GM21717 (cell line): ENCODE measurements around the gene SEMA3E.
"Not testable (repeated sequence)": the region's sequence is repeated elsewhere in the genome, so short reads cannot be mapped to it uniquely, and the experiment has no call there.

Source experiments
- ATAC-seq: cut with Tn5 transposase; IDR thresholded peaks from one replicate; pipeline ENCODE4 v1.9.1; 2021; ENCODE audit warnings: mild to moderate bottlenecking, moderate library complexity; ENCODE audit not compliant: unreplicated experiment

Gene SEMA3E

DNA sequence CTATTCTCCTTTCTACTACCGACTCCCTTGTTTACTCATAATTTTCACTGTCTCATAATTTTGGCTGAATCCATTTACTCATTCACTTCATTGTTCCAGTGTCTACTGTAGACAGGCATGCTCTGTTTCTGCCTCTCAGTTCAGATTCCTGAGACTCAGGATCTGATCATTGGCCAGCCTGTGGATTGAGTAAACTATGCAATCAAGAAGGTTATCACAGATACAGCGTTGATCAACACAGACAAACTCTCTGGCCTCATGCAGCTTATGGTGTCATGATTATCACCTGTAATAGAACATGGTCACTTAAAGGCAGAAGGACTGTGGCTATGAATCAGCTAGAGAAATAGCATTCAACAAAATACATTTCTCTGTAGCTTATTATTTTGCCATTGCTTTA lies 86.0 kb downstream of the SEMA3E start:
- no peak for ATAC-seq

DNA sequence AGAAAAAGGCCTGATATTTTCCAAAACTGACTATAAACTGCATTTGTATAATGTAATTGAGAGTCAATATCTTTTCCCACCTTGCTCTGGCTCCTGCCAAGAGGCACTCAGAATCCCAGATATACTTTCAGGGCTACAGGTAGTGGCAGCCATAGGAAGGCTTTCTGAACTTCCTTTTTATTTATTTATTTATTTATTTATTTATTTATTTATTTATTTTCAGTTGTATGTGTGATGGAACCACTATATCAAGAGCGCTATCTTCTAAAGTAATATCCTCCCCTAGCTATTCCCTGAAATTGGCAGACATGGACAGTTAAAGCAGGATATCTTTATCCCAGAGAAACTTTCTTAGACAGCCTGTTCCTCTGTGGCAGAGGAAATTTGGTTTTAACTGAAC lies 86.7 kb downstream of the SEMA3E start:
- ATAC-seq = no peak

DNA sequence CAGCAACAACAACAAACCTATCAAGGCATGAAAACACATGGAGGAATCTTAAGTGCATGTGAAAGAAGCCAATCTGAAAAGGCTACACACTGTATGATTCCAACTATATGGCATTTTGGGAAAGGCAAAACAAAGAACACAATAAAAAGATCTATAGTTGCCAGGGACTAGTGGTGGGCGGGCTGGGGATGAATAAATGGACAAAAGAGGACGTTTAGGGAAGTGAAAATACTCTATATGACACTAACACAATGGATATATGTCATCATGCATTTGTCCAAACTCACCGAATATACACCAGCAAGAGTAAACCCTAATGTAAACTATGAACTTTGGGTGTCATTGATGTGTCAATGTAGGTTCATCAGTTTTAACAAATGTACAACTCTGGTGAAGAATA lies 89.1 kb downstream of the SEMA3E start:
- no peak for ATAC-seq

DNA sequence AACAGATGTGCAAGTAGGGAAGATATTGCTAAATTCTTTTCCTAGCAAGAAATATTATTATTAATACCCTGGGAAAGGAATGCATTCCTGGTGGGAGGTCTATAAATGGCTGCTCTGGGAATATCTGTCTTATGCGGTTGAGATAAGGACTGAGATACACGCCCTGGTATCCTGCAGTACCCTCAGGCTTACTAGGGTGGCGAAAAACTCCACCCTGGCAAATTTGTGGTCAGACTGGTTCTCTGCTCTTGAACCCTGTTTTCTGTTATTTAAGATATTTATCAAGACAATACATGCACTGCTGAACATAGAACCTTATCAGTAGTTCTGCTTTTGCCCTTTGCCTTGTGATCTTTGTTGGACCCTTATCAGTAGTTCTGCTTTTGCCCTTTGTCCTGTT lies 96.4 kb downstream of the SEMA3E start:
- not testable (repeated sequence) for ATAC-seq

DNA sequence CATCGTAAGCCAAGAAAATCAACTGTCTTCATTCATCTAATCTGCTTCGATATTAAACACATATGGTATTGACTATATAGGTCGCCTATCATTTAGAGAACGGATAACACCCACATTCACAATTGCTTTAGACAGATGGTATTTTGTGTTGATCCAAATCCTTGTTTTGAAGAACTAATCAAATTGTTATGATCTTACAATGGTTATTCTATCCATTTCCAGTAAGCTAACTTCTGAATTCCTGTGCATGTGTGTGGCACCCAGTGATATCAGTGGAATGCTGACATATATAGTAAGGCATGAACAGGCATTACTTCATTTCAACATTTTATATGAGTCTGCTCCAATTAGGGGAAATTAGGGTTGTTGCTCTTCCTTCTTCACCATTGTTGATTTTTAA lies 98.8 kb downstream of the SEMA3E start:
- no peak for ATAC-seq

DNA sequence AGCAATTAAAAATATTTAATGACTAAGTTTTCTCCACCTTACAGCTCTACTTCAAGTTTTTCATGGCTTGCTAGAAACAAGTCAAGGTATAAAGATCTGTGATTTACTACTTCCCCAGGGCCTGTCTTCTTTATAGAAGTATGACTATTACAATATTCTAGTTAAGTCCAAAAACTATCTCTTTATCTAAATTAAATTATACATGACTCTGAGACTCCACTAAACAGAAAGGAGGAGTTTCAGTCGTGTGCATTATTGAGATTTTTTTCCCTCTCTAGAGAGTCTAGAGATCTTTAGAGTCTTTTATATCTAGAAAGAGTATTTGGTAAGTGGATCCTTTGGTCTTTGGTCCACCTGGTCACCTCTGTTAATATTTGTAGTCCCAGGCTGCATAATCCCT lies 100.7 kb downstream of the SEMA3E start:
- no peak for ATAC-seq

DNA sequence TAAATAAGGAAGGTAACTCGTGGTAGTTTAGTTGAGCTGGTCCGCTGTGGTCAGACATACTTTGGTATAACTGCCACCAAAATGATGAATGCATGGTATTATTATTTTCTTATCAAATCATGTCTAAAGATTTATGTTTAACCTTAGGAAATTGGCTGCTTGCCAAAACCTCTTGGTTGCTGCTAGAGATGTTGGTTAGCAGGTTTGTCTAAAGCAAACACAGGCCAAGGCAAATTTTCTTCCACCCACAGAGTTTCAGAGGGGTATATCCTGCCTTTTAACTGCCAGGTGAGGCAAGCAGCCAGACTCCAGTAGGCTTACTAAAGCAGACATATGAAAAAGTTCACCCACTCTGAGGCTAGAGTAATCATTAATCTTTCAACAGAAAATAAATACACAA lies 101.4 kb downstream of the SEMA3E start:
- ATAC-seq = peak; percentile 76

DNA sequence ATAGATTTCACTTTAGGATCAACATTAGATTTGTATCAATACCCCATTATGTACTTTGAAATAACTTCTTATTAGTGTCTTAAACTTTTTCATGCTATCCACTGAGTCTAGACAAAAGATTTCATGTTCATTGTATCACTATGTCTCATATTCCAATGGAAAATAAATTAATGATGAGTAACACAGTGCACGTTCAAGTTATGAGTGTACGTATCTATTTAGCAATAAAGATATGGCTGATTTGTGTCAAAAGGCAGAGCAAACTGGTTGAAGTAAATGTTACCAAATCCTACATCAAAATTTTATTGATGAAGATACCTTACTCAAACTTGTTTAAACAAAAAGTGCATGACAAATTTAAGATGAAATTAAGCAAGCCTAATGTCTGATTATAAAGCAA lies 102.4 kb downstream of the SEMA3E start:
- ATAC-seq = no peak

DNA sequence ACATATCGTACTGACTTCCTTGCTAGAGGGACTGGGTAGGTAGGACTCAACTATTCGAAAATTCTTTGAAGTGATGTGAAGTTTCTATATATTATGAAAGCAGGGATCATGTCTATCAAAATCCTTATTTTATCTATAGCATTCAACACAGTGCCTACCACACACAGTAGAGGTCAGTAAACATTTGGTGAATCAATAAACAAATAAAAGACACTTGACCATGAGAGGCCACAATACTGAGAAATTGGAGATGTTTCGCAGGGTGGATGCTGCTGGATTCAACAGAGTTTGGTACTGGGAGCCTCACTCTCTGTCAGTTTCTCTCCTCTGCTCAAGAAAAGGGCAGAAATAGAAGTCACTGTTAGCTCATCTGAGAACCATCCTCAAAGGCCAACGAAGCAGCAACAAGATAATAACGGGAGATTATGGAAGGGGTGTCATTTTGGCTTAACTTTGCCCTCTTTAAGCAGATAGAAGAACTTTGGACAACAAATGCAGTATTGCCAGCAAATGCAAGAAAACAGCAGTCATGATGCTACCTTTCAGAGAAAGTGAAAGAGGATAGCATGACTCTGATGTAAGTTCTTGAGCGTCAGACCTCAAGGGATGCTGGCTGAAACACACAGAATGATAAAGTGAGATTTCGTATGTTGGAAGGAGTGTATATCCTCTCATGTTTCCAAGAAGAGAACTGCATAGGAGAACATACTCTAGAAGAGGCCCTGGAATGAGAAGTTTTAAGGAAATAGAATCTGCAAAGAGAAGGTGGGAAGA lies 107.6 kb downstream of the SEMA3E start:
- ATAC-seq = no peak

DNA sequence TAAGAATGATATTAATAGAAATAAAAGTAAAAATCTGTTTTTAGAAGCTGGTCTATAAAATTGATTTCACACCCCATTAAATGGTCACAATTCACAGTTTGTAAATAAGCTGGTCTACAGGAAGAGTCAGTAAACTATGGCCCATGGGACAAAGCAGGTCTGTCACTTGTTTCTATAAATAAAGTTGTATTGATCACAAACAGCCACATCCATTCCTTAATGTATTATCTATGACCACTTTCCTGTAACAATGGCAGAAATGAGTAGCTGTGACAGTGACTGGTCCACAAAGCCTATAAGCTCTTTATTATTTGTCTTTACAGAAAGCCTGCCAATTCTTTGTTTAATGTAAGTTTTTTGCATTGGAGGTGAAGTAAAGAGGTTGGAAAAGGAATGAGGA lies 114.5 kb downstream of the SEMA3E start:
- ATAC-seq = no peak

DNA sequence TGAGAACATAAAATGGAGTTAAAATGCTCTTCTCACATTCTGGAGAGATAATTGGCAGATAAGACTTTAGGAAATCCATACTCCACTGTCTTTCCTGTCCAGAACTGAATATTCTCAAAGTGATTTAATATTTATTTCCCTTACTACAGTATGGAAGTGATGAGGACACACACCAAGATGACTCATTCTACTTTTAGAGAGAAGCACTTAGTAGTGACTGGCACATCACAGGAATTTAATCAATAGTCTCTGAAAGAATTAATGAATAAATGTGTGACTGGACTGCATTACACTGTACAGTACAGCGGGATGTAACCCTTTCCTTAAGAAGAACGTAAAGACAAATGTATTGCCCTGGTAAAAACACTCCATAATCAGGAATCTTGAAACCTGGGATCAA lies 116.7 kb downstream of the SEMA3E start:
- ATAC-seq = no peak

DNA sequence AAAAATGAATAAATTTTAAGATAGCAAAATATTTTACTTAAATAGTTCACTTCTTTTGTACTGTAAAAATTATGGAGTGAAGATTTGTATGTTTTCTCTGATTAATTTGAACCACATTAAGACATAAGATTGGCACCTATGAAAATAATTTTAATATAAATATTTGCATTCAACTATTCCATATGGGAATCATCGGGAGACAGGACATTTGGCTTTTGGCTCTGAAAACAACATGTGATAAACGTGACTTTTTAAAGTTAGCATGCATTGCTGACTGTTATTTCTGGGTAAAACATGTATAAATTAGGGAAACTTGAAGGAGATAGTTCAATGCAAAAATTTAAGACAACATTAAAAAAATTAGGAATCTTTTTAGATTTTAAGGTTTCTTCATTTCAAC lies 117.2 kb downstream of the SEMA3E start:
- no peak for ATAC-seq

DNA sequence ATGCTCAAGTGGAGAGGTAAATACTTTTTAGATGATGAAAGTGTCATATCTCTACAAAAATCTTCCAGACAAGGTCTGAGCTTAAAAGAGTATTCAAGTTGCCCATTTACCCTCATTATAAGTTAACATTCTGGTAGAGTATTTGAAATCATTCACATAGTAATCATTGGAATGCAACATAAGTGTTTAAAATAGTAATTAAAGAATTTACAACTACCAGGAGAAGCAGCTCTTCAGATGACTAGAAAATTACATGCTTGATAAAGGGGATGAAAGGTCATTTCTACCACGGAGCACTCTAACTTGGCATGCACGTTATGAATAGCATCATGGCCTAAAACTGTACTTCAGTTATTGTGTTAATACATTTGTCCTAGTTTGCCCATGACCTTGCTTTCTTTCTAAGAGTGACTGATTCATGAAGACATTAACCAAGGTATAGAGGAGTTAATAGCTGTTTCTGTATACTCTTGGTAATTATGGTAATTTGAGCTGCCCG lies 120.0 kb downstream of the SEMA3E start:
- ATAC-seq = no peak

DNA sequence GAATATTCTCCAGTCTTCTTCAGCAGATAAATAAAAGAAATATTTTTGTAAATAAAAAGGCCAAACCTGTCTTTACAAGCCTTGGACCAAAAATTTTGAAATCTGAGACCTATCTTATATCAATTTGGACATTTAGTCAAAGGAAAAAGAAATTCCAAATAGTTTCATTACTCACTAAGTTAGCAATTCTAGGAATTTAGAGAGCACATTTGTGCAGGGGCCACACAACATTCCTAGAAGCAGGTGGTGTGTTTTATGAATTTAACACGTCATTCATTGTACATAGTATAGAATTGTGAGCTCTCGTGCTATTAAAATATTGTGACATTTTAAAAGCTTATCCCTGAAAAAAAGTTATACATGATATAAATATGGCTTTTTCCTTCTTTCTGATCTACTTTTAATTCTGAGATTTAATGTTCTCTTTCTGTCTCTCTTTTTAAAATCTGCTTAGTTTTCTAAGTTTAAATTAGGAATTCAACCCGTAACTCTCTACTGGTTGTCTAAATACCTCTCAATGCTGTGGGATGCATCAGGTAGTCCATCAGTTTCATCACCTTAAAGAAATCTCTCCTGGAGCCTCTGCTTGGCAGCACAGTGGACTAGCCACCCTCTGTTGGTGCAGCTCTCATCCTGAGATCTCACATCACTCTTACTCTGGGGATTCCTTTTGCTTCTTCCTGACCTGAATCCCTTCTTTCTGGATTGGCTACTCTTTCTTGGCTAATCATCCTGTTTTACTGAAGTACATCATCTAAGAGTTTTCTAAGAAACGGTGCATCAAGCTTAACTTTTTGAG lies 124.5 kb downstream of the SEMA3E start:
- ATAC-seq = no peak

DNA sequence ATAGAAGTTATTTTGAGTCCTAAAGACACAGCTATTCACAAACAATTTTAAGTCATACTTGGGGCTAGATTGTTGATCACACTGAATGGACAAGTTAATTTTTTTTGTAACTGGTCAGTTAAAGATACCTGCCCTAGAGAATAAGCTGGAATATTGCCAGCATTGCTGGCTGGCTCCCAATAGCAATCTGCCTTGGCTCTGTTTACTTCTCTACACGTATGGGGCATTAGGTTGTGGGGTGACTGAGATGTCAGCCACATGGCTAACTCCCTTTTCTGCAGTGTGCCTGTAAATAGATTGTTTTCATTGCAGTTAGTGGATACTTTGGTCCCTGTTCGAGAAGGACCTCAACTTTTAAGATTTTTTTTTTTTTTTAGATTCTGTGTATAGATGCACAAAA lies 128.2 kb downstream of the SEMA3E start:
- no peak for ATAC-seq

DNA sequence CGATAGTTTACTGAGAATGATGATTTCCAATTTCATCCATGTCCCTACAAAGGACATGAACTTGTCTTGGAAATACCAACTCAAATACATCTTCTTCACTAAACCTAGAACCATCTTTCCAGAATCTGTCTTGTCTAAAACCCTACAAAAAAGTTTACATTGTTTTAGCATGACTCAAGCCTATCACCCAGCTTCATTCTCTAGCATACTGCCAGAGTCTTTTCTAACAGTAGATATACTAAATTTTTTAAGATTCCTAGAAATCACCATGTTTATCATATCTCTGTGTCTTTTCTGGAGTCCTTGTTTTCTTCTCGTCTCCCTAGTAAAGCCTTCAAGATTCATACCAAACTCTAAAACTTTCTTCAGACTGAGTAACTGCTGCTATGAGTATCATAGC lies 129.7 kb downstream of the SEMA3E start:
- ATAC-seq = no peak

DNA sequence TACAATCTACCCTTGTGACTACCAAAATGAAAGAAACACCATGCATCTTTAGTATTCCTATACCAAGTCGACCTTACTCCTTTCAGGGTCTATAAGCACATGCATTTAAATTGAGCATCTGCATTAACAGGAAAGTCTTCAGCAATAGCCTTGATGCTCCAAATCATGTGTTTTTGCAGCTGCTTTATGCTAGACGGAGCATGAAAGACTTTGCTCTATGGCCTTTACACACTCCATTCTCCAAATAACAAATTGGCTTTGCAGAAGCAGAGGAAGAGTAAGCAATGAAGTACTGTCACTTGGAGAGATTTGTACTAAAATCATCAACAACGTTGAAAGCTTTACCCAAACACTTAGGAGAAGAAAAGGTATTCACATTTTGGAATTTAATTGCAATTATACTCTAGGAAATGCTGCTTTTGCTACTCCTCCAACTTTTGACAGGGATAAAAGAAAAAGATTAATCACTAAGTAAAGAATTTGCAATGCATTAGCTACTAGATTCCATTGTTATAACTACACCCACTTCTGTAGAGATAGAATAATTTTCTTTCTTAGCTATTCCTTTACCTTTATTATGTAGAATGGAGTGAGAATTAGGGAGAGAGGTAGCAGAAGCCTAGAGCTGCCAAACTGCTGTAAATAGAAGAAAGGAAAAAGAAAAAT lies 131.8 kb downstream of the SEMA3E start:
- no peak for ATAC-seq

DNA sequence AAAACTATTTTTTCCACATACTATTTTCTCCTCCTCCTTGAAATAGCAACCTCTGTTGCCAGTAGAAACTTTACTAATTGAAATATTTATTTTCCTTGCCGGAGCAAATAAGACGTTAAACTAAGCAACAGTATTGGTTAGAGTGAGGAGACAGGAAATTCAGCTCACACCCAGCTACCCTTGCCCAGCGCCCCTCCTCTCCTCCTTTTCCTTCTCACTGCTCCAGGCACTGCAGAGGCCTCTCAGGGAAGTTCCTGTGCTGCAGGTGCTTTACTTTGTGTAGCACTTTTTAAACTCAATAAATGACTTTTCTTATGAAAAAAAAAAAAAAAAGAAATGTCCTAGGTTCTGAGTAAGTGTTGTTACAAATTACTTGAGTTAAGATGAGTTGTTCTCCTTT lies 134.0 kb downstream of the SEMA3E start:
- ATAC-seq = no peak

DNA sequence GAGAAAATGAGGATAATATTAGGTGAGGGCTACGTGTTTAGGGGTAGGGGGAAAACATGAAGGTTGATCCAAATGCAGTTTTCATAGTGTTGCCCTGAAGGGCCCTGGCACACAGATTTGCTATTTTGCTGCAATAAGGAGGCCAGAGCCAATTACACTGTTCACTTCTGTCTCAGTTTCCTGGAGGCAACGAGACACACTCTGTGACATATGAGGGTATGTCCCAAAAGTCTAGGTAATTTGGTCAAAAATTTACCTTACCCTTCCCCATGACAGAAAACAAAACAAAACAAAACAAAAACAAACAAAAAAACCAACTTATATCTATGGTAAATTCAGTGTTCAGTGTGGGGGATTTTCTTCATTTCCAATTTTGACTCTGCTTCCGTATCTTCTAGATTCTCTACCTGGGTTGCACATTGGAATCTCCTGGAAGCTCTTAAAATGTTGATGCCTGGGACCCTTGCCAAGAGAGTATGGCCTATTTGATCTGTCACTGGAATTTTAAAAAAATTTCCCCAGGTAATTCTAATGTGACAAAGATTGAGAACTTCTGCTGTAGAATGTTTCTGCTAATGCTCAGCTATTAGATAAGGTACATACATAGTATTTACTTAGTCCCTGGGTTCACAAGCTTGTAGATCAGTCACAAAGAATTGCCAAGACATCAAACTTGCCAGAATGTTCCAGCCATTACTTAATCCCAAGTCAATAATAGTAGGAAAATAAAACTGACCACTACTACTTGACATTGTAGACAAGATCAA lies 139.5 kb downstream of the SEMA3E start:
- ATAC-seq = peak; percentile 63

DNA sequence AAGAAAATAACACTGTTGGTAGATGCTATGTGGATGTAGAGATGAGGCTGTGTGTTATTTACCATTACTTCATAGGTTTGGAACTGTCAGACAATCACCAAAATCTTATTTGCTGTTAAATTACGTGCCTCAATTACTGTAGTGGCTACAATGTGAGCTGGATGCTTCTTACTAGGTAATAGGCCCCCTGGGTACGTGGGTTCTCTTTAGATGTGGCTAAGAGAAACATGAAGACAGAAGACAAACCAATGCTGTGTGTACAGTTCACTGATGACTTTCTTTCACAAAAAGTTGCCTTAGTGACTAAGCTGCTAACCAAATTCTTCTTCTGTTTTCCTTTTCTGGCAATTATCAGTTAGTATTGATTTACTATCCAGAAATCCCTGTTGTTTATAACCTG lies 144.6 kb downstream of the SEMA3E start:
- ATAC-seq = no peak

DNA sequence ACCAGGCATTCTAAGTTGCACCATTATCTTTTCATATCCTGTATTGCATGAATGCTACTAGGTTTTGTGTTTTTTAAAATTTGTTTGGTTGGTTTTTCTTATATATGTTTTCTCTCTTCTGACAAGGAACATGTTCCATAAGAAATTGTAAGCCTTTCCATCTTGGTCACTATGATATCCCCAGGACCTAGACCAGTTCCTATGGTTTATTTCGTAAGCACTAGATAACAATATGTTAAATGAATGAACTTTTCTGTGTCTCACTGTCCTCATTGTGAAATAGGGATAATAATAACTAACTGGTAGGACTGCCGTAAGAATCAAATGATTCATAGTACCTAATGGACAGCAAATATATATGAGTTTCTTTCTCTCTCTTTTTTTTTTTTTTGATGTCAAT lies 146.3 kb downstream of the SEMA3E start:
- ATAC-seq = no peak
